ENCODE data around the gene HBG2.

DNA sequence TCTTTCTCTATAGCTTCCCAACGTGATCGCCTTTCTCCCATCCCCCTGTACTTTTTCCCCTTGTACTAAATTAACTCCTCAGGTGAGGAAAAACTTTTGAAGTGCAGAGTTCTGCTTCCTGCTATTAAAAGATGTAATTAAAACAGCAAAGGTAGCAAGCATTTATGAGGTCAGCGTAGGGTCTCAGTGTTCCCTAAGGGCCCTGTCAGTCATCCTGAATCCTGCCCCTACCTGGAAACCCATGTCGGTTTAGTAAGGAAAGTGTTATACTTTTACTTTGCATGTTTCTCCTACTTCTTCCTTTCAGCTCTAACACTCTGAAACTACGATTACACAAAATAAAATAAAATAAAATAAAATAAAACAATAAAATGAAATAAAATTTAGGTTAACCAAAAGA, 26.5 kb downstream of the HBG2 start:
- TF ChIP-seq, protein P1, sequence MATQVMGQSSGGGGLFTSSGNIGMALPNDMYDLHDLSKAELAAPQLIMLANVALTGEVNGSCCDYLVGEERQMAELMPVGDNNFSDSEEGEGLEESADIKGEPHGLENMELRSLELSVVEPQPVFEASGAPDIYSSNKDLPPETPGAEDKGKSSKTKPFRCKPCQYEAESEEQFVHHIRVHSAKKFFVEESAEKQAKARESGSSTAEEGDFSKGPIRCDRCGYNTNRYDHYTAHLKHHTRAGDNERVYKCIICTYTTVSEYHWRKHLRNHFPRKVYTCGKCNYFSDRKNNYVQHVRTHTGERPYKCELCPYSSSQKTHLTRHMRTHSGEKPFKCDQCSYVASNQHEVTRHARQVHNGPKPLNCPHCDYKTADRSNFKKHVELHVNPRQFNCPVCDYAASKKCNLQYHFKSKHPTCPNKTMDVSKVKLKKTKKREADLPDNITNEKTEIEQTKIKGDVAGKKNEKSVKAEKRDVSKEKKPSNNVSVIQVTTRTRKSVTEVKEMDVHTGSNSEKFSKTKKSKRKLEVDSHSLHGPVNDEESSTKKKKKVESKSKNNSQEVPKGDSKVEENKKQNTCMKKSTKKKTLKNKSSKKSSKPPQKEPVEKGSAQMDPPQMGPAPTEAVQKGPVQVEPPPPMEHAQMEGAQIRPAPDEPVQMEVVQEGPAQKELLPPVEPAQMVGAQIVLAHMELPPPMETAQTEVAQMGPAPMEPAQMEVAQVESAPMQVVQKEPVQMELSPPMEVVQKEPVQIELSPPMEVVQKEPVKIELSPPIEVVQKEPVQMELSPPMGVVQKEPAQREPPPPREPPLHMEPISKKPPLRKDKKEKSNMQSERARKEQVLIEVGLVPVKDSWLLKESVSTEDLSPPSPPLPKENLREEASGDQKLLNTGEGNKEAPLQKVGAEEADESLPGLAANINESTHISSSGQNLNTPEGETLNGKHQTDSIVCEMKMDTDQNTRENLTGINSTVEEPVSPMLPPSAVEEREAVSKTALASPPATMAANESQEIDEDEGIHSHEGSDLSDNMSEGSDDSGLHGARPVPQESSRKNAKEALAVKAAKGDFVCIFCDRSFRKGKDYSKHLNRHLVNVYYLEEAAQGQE (IDR thresholded peaks at IDR 0.05; ENCODE audit: borderline replicate concordance), result no peak
- TF ChIP-seq POLR2AphosphoS5 (IDR thresholded peaks at IDR 0.05) (no peak), EP300 (conservative IDR thresholded peaks at IDR 0.05; ENCODE audit: poor library complexity, severe bottlenecking) (no peak)
